GM18867 (cell line): ENCODE measurements around the gene METAP2.

Experiments
- ATAC-seq: cut with Tn5 transposase; IDR thresholded peaks from one replicate; pipeline ENCODE4 v1.9.1; 2021; ENCODE audit warnings: mild to moderate bottlenecking, moderate library complexity; ENCODE audit not compliant: unreplicated experiment

Gene METAP2

GRCh38 chr12:95509300-95509699 lies 35.3 kb downstream of the METAP2 start:
- no peak for ATAC-seq

DNA sequence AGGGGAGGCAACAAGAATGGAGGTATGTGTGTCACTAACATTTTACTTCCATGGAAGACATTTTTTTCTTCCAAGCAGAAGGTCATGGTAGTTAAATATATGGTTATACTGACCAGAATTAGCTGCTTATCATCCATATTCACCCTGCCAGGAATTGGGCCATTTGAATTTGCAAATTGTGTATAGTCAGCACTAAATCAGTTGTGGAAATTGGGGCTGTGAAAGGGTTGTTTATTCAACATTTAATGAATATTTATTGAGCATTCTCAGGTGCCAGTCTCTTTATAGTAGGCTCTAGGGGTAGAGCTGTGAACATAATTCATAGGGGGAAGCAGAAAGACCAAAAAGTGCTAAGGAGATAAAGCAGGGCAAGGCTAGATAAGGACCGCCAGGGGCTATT lies 38.0 kb downstream of the METAP2 start:
- ATAC-seq: no peak

GRCh38 chr12:95513599-95513998 lies 39.6 kb downstream of the METAP2 start:
- ATAC-seq: no peak

GRCh38 chr12:95515197-95515596 lies 41.2 kb downstream of the METAP2 start:
- no peak for ATAC-seq

DNA sequence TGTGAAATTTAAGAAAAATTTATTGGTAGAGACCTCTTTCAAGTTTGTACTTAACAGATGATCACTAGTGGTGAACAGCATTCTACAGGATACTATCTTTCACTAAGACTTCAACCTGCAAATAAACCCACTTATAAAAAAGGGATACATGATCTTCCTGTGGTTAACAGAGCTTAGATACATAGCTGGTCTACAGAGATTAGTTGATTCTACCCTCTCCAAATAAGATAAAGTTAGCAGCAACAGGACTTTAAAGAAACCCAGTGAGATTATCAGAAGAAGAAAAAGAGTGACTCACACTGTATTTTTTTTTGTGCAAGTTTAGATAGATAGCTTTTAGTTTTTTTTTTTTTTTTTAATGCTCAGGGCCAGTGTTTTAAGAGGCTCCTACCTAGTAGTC lies 42.8 kb downstream of the METAP2 start:
- no peak for ATAC-seq

GRCh38 chr12:95517246-95517645 lies 43.3 kb downstream of the METAP2 start:
- no peak for ATAC-seq

GRCh38 chr12:95518944-95519343 lies 45.0 kb downstream of the METAP2 start:
- ATAC-seq: no peak

GRCh38 chr12:95520816-95521215 lies 46.9 kb downstream of the METAP2 start:
- ATAC-seq: no peak

- ATAC-seq: no peak
Observed at GRCh38 chr12:95522692-95523091, 48.7 kb downstream of the METAP2 start.

- no peak for ATAC-seq
Observed at GRCh38 chr12:95528431-95528830, 54.5 kb downstream of the METAP2 start.

DNA sequence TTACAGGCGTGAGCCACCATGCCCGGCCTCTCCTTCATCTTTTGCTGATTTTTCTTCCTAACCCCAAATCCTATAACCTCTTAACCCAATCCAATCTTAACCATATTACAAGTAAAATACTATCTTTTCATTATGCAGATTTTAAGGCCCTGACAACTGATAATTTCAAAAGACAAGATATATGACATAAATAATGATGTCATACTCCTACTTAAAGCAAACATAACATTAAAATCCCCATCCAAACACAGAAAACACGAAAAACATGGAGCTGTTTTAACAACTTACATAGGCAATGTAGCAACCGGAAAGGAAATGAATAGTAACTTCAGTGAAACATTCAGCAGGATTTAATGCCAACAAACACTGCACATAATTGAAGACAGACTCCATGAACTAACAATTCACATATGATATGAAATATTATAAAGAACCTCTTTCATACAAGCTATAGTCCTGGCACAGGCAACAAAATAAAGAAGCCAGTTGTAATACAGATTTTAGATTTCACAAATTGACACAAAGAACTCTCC lies 55.8 kb downstream of the METAP2 start:
- no peak for ATAC-seq

GRCh38 chr12:95532851-95533250 lies 58.9 kb downstream of the METAP2 start:
- no peak for ATAC-seq

- ATAC-seq: no peak
Observed at GRCh38 chr12:95533985-95534384, 60.0 kb downstream of the METAP2 start.

DNA sequence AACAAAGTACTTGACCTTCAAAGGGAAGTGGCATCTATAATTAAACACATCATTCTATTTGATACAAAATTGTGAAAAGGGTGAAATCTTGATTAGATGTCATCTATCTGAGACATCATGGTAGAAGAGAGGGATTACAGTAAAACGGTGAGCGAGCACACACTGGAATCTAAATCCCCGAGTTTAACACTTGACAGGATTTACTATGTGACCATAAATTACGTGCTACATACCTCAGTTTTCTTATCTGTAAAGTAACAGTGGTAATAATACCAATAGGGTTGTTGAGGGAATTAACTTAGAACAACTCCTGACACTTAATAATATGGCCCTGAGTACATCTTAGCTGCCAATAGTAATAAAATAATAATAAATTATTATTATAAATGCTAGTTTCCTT lies 64.1 kb downstream of the METAP2 start:
- no peak for ATAC-seq

- ATAC-seq: no peak
Observed at GRCh38 chr12:95538656-95539055, 64.7 kb downstream of the METAP2 start.

DNA sequence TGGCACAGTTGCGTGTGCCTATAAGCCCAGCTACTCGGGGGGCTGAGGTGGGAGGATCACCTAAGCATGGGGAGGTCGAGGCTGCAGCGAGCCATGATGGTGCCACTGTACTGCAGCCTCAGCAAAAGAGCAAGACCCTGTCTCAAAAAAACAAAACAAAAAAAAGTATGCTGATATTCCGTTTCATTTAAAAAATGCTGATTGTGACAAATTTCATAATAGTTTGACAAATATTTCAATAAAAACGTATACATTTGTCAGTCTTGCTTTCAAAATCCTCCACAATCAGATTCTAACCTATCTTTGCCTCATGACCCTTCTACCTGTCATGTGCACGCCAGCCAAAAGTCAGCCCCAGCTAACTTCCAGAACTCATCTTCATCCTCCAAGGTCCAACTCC lies 67.5 kb downstream of the METAP2 start:
- ATAC-seq: no peak

DNA sequence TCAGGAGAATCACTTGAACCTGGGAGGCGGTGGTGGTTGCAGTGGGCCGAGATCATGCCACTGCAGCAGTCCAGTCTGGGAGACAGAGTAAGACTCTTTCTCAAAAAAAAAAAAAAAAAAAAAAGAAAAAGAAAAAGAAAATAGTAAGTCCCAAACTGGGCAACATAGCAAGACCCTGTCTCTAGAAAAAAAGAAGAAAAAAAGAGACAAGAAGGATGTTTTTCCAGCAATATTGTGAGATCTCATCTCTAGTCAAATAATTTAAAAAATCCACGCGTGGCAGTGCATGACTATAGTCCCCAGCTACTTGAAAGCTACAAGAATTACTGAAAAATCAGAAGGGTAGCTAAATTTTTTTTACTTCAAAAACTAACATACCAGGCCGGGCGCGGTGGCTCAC lies 69.4 kb downstream of the METAP2 start:
- ATAC-seq: no peak

DNA sequence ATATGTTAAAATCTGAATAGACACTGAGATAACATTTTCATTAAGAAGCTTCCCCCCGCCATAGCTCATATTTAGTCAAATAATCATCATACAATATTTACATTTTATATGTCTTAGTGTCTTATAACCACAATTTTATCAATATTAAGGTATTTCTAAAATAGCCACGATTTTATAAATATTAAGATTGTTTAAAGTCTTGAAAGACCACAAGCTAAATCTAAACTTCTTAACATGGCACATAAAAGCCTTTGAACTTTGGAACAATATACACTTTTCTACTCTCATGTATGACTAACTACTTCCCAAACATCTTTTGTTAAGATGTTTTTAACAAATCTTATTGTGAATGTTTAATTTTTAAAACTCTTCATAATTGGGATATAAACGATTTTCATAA lies 70.8 kb downstream of the METAP2 start:
- ATAC-seq: no peak

DNA sequence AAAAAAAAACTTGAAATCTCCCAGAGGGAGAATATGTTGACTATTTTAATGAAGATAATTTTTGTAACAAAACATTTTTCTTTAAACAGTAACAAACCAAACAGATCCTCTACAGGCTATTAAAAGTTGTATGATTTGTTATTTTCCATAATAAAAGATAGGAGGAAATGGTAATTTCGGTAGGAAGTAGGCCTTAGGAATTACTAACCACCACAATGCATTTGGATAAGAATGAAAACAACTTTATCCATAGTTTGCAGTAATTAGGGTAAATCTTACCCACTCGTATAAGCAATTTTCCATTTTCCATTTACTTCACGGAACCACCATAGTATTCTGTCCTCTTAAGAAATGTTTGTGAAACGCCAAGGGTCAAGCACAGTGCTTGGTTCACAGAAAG lies 71.4 kb downstream of the METAP2 start:
- ATAC-seq: no peak

DNA sequence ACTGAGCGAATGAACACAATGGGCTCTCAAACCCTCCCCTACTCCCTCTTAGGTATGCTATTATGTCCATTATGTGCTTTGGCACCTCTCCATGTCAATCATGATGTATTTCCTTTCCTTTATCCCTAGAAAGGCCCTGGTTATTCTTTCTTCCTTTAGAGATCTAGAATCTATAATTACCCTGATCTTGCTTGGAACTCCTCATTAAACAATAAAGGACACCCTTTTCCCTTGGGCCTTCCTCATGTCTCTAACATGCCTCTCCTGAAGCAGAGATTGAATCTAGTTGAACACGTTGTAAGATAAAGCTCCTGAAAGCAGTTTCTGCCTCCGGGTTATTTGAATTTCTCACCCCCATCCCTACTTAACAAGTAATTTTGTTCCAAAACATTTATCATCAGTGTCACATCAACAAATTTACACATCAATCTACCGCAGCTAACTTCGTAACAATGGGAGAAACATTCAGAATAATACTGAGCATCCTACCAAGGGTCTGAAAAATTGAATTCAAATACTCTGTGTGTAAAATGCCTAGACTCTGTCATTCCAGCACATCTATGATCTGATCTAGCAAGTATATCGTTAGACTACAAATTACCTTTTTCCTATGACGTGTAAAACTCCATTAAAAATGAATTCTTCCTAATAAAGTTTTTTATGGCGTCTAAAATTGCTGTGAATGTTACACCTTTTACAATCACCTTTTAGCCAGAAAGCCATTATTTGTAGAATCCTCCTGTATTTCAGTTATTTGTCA lies 72.0 kb downstream of the METAP2 start:
- ATAC-seq: no peak

DNA sequence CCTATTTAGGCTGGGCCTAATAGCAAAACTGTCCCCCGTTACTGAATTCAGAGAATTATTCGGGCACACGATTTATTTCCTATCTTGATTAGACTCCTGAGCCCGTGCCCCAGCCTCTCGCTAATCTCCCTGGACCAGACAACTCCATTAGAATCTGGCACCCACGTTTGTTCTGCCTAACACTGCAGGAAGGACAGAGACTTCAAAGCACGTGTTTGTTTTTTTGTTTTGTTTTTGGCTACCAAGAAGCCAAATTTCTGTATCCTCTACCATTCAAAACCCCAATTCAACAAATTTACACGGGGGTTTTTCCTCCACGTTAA lies 72.5 kb downstream of the METAP2 start:
- ATAC-seq: no peak

DNA sequence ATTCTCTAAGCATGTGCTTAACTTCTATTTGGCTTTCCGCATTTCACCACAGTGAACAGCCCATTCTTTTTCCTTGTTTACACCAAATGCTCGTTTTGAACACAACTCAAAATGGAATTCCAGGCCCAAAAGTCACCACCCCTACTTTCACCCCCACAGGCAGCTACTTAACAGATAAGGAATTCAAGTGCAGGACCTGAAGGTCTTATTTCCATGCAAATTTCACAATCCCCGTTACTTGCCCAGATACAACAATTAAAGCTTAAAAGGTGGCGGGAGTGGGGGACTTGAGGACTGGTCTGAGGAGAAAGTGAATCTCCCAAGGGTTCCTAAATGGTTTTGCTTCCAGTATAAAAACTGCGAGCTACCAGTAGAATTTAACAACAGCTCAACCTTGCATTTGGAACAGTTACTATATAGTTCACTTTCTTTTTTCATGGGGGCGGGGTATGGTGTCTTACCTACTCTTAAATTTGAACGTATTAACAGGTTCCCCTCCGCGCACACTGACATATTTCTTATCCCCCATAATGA lies 73.6 kb downstream of the METAP2 start:
- no peak for ATAC-seq

GRCh38 chr12:95548056-95548538 lies 74.1 kb downstream of the METAP2 start:
- ATAC-seq: no peak
